ENCODE measurements around the gene VSX1. TPM values are rescaled to one million over a fixed set of nuclear protein-coding genes. Genes with fewer than 3 reads are reported as not detected.

Gene VSX1
- not detected for total RNA-seq

GRCh38 chr20:25081730-25082497, at the start of gene VSX1:
VSX1 (minus strand) TSS chr20:25082141; CDS start chr20:25082096, 45 bp downstream.

GRCh38 chr20:25058051-25058846, 23.7 kb downstream of the VSX1 start, which contains the start of gene ACSS1:
ACSS1 (minus strand) TSS chr20:25058139; CDS start chr20:25058102, 37 bp downstream.

Other genes with a start within 250 kb of the VSX1 start
- 10 to 100 TPM; 51.6 to 54.6 TPM for gene CST7, start 132.9 kb downstream of the VSX1 start, total RNA-seq
- 10 to 100 TPM; 40.3 to 41.9 TPM for gene APMAP, start 89.4 kb downstream of the VSX1 start, total RNA-seq
- gene ACSS1, start 24.0 kb downstream of the VSX1 start, total RNA-seq = 10 to 100 TPM; 53.3 to 55.3 TPM
- 10 to 100 TPM; 52.6 to 59.0 TPM for gene ENTPD6, start 113.6 kb upstream of the VSX1 start, total RNA-seq
- 10 to 100 TPM; 26.2 to 27.2 TPM for gene PYGB, start 165.9 kb upstream of the VSX1 start, total RNA-seq

Measured in activated naive CD4-positive, alpha-beta T cell treated with anti-CD3 and anti-CD28 coated beads, Interleukin-2, amount 10 ng/mL, durations not matched to agents 5 hours and 36 hours (primary cell).